ENCODE results near the gene P2RY12. TPM values are rescaled to one million over a fixed set of nuclear protein-coding genes. Genes with fewer than 3 reads are reported as not detected.

Gene P2RY12
- total RNA-seq: 1 to 10 TPM; 1.4 to 1.5 TPM

DNA sequence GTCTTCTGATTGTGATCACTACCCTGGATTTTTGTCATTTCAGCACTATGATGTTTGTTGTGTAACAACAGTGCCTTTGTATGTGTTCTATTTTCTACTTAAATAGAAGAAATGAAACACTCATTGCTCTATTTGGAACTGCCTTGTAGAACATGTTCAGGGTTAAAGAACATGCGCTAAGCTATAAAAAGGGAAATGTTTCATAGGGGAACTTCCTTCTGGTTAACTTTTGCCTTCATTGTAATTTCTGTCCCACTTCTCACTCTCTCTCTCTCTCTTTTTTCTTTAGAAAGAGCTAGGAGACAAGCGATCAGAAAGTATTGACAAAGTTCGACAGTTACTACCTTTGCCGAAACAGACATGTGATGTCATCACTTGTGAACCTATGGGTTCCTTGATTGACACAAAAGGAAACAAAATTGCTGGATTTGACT, at the start of gene P2RY12:
TSS of gene P2RY12 (minus strand) at position 13 of the 434 bp plus-strand sequence. CDS start 45,908 bp downstream, outside the sequence.
- no peak for DNase-seq (ENCODE audit: low spot score)
- Histone ChIP-seq H3K9me3 (no peaks in the 10 kb centered on the region), H3K4me1 (no peaks in the 10 kb centered on the region), H3K27ac (no peak within 1 kb of the TSS), H3K27me3 (no peaks in the 10 kb centered on the region), H3K36me3 (no peaks in the 10 kb centered on the region), H3K4me3 (peak within 1 kb of the TSS in 1 of 2 donors; percentile 27)
- TF ChIP-seq, protein P1, sequence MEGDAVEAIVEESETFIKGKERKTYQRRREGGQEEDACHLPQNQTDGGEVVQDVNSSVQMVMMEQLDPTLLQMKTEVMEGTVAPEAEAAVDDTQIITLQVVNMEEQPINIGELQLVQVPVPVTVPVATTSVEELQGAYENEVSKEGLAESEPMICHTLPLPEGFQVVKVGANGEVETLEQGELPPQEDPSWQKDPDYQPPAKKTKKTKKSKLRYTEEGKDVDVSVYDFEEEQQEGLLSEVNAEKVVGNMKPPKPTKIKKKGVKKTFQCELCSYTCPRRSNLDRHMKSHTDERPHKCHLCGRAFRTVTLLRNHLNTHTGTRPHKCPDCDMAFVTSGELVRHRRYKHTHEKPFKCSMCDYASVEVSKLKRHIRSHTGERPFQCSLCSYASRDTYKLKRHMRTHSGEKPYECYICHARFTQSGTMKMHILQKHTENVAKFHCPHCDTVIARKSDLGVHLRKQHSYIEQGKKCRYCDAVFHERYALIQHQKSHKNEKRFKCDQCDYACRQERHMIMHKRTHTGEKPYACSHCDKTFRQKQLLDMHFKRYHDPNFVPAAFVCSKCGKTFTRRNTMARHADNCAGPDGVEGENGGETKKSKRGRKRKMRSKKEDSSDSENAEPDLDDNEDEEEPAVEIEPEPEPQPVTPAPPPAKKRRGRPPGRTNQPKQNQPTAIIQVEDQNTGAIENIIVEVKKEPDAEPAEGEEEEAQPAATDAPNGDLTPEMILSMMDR (IDR thresholded peaks at IDR 0.05): no peak

DNA sequence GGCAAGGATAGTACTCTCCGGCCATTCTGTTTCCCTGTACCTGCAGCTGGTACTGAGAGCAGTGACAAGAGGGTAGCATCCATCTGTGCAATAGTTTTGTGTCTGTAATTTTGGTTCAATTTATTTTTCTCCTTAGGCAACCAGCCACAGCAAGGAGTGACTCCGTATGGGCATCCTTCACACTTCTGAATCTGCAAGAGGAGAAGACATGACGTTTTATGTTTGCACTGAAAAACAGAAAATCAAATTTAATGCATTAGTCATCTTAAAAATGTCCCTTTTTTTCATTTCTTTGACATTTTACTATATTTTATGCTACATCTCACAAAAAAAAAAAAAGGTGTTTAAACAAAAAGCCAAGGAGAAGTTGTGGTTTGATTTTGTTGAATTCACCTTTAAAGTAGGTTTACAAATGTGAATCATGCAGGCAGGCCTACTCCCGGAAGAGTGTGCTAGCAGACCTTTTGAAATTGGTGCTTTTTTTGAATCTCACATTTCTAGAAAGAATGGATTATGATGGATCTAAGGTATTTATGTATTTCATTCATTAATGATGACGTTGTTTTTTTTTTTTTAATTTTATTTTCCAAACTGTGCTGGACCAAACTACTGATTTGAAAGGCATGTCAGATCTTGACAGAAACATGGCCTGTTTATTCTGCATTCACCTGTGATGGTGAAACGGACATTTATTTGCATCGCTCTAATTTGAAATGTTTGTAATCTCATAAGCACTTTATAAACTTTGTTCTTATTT, 48.2 kb upstream of the P2RY12 start:
- H3K9me3 ChIP-seq: no peaks in the 10 kb centered on the region
- no peaks in the 10 kb centered on the region for H3K36me3 ChIP-seq
- no peak overlapping the region for H3K27ac ChIP-seq
- no peaks in the 10 kb centered on the region for H3K4me1 ChIP-seq
- no peak overlapping the region for H3K4me3 ChIP-seq
- TF ChIP-seq, protein P1 (IDR thresholded peaks at IDR 0.05): no peak
- no peak for DNase-seq (ENCODE audit: low spot score)
- no peaks in the 10 kb centered on the region for H3K27me3 ChIP-seq

DNA sequence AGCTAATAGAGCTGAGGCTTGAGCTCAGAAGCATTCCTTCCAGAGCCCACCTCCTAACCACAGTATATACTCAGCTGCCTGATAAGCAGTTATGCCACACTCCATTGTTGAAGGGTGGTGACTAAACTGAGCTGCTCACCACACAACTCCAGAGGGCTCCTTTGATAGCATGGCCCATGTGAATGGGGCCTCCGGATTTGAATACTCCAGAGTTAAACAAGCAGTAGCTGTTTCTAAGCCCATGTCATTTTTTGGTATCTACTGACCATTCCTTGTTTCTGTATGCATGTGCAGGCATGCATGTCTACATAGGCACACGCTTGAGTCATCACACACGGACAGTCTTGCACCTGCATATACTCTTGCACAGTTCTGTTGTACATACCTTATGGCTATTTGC, 47.4 kb upstream of the P2RY12 start:
- no peaks in the 10 kb centered on the region for H3K4me1 ChIP-seq
- no peak for DNase-seq (ENCODE audit: low spot score)
- no peaks in the 10 kb centered on the region for H3K36me3 ChIP-seq
- no peaks in the 10 kb centered on the region for H3K27me3 ChIP-seq
- TF ChIP-seq, protein P1 (IDR thresholded peaks at IDR 0.05): no peak
- no peak overlapping the region for H3K4me3 ChIP-seq
- H3K27ac ChIP-seq: no peak overlapping the region
- H3K9me3 ChIP-seq: no peaks in the 10 kb centered on the region

DNA sequence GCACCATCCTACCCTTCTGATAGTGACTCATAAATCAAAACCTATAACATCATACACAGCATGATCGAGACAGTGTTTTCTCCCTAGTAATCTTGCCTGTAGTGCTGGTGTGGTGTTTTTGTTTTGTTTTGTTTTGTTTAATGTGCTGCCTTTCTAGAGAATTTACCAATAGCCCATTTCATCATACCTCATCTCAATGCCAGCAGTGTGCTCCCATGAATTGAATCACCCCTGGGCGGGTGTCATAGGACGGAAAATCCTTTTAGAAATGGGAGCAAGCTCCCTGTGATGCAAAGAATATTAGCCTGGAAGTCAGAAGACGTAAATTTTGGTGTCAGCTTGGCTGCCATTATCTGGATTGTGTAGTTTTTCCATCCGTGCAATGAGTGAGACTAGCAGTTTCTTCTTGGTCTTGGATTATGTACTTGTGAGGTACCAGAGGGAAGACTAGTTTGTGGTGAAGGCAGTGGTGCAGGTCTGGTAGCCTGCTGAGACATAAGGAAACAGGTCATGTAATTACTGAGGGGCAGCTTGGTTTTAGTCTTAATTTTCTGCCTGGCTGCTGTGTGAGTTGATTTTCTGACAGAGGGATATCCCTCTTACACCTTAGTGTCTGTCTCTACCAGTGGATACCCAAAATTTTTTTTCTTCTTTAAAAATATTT, 46.4 kb upstream of the P2RY12 start:
- DNase-seq (ENCODE audit: low spot score): no peak
- Histone ChIP-seq H3K27ac (no peak overlapping the region), H3K9me3 (no peaks in the 10 kb centered on the region), H3K4me3 (no peak overlapping the region), H3K36me3 (no peaks in the 10 kb centered on the region), H3K4me1 (no peaks in the 10 kb centered on the region), H3K27me3 (no peaks in the 10 kb centered on the region)
- TF ChIP-seq, protein P1 (IDR thresholded peaks at IDR 0.05): no peak

DNA sequence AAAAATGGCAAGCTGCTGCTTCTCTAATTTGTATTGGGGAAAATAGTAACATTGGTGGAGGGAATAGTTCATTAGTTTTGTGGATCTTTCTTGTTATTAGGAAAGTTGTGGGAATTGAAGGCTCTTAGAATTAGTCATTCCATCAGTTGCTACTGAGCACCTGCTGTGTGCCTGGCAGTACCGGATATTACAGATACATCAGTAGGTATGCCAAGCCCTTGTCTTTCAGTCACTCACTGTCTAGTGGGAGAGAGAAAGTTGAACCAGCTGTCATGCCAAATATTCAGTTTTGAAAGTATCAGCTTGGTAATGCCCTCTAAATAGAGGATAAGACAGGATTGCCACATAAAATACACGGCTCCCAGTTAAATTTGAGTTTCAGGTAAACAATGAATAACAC, 43.8 kb upstream of the P2RY12 start:
- no peaks in the 10 kb centered on the region for H3K9me3 ChIP-seq
- DNase-seq (ENCODE audit: low spot score): no peak
- no peaks in the 10 kb centered on the region for H3K4me1 ChIP-seq
- H3K27me3 ChIP-seq: no peaks in the 10 kb centered on the region
- TF ChIP-seq, protein P1 (IDR thresholded peaks at IDR 0.05): no peak
- no peak overlapping the region for H3K27ac ChIP-seq
- no peaks in the 10 kb centered on the region for H3K36me3 ChIP-seq
- no peak overlapping the region for H3K4me3 ChIP-seq
